Prostate gland (tissue), 2 donors: ENCODE results near the gene CSGALNACT2. TPM values are rescaled to one million over a fixed set of nuclear protein-coding genes. Genes with fewer than 3 reads are reported as not detected.

ENCODE experiments used
- DNase-seq: peaks from one replicate; pipeline ENCODE4 v3.0.0-alpha.2; 2019; ENCODE audit warnings: low spot score
- H3K27ac ChIP-seq, 2 donors: fragments of 200-600 bp; sonication (generic); 2 replicates each; pipeline ENCODE4 v1.5.1; 2017 to 2019
- H3K27me3 ChIP-seq: fragments of 200-600 bp; sonication (generic); replicated peaks from 2 replicates; pipeline ENCODE4 v1.5.1; 2019; ENCODE audit not compliant: insufficient read depth
- H3K36me3 ChIP-seq, 2 donors: fragments of 200-600 bp; sonication (generic); 1 replicate in 1 of 2; 2 replicates in 1 of 2; pipeline versions ENCODE4 v1.5.1 to v1.8.1; 2017 to 2019
- H3K4me1 ChIP-seq: fragments of 200-600 bp; sonication (generic); replicated peaks from 2 replicates; pipeline ENCODE4 v1.5.1; 2019
- H3K4me3 ChIP-seq, 2 donors: fragments of 200-600 bp; sonication (generic); 2 replicates each; pipeline ENCODE4 v1.5.1; 2017 to 2019
- H3K9me3 ChIP-seq: fragments of 200-600 bp; sonication (generic); 2 replicates; pipeline ENCODE4 v1.5.1; 2017
- CTCF ChIP-seq, 4 experiments: fragments of 200-600 bp in 2 of 4; fragments of 450-650 bp in 2 of 4; sonication (generic) in 2 of 4; IDR thresholded peaks; 1 replicate in 3 of 4; 2 replicates in 1 of 4; pipeline ENCODE4 v1.5.1; 2016 to 2019; ENCODE audit warnings: antibody characterized with exemption in 4 of 4, mild to moderate bottlenecking in 2 of 4, moderate library complexity in 2 of 4
- POLR2A ChIP-seq: fragments of 450-650 bp; IDR thresholded peaks from one replicate; pipeline ENCODE4 v1.6.1; 2016; ENCODE audit warnings: antibody characterized with exemption, mild to moderate bottlenecking
- POLR2AphosphoS5 ChIP-seq: sonication (generic); formaldehyde crosslinking; IDR thresholded peaks from one replicate; pipeline ENCODE4 v1.6.1; 2017; ENCODE audit warnings: antibody characterized with exemption
- WGBS: methylation state at CpG from one replicate; pipeline ENCODE4 v1.1.5; 2018; 5-methylcytosine and 5-hydroxymethylcytosine counted together
- intact Hi-C: fragments of 100-400 bp; cut with DNase I; formaldehyde crosslinking; loops from one replicate; pipeline ENCODE4 v1.14.2; 2022
- total RNA-seq, 2 donors: library from RNA; depleted of rRNA; stranded (reverse); fragments of >200 nt; gene quantifications; one replicate each; pipeline ENCODE4 v1.1.0, GENCODE V29; 2016

CSGALNACT2 gene
- total RNA-seq, 2 donors from 2014 or later: 10.0 to 15.9 TPM

DNA sequence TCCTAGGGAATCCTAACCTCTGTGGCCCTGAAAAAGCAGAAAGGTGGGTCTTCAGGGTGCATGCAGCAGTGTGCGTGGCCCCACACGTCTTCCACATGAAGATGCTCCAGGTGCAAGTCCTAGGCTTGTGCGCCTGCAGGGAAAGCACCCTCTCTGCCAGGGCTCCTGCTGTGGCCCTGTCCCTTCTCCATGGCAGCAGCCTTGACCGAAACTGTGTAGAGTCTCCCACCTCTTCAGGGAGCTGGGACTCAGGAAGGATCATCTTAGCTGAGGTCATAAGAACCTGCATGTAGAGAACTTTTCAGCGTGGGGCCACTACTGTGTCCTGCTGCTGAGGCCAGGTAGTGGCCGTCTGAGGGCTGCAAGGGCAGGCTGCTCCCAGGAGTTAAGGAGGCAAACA, 6.3 kb upstream of the CSGALNACT2 start:
- TF ChIP-seq CTCF (IDR thresholded peaks at IDR 0.05) (no peak), POLR2A (no peak), POLR2AphosphoS5 (no peak)
- intact Hi-C loops: no loop called here
- WGBS: 91% methylated on average over 5 of the region's 6 CpGs
- no peak overlapping the region for H3K4me3 ChIP-seq
- no peak overlapping the region for H3K27ac ChIP-seq
- no peaks in the 10 kb centered on the region for H3K9me3 ChIP-seq
- no peaks in the 10 kb centered on the region for H3K36me3 ChIP-seq
- no peaks in the 10 kb centered on the region for H3K27me3 ChIP-seq
- no peaks in the 10 kb centered on the region for H3K4me1 ChIP-seq
- DNase-seq: no peak

DNA sequence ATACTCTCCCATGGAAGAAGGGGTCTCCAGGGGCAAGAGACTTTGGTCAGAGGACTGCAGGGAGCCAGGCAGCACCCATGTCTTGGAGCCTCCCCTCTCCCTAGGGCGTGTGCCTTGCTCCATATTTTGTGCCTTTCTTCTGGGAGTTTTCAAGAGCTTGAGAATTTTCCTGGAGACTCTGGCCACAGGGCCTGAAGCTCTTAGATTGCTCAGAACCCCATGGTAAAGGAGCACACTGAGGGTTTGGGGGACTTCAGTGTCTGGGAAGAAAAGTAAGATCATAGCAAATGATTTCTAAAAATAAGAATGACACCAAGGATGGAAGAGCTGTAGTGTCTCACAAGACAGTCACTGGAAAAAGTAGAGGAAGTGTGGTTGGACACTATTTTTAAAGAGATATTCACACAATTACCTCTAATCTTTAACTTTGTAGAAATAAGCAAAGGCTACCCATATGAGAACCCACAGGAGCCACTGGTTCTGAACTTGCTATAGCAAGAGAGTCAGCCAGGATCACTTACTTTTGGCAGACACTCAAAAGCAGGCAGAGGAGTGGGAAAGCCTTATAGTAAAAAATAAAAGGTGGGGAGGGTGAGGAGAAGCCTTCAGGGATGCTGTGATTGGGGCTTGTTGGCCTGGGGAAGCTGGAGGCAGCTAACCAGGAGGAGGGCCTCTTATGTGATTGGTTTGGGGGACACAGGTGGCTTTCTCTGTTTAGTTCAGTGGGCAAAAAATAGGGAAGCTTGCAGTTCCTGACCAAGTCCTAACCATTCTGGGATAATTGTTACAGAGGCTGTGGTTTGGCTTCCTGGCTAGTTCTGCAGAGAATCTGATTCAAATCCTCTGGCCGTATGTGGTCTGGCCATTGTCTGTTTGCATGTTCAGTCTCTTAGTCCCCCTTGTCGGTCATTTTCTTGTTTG, 5.1 kb upstream of the CSGALNACT2 start:
- no peaks in the 10 kb centered on the region for H3K36me3 ChIP-seq
- H3K4me1 ChIP-seq: no peaks in the 10 kb centered on the region
- WGBS: 80% methylated on average over 3 of the region's 3 CpGs
- no peak for DNase-seq
- no peak overlapping the region for H3K4me3 ChIP-seq
- intact Hi-C loops: no loop called here
- no peaks in the 10 kb centered on the region for H3K9me3 ChIP-seq
- H3K27ac ChIP-seq: no peak overlapping the region
- TF ChIP-seq POLR2A (no peak), CTCF (IDR thresholded peaks at IDR 0.05) (no peak), POLR2AphosphoS5 (no peak)
- no peaks in the 10 kb centered on the region for H3K27me3 ChIP-seq

DNA sequence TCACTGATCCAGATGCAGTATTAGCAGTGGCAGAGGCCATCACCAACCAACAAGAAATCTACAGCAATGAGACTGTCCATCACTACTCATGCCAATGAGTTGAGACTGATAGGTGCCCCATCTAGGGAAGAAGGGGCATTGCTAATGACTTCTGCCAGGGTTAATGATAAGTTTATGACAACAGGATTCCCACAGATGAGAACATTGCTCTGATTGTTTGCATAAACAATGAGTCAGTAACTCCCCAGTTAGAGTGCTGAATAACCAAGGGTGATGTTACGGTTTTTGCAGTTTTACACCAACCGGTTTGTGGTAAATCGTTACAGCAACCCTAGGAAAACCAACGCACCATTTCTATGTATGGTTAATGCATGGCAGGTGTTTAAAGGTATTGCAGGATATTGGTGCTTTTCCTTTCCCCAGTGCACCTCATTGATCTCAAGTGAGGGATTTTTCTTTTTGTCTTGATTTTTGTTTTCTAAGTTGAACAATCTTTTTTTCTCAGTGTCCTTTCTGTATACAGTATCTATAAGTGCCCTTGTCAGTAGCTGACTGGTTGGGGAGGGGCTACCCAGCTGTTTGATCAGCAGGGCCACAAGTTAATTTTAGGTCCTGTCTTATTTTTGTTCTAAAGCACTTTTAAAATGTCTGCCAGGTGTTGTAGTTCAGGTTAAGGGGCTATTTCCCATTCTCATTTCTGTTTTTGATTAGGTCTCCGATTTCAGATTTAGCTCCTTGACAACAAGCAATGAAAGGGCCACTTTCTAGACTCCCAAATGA, 3.9 kb upstream of the CSGALNACT2 start:
- DNase-seq: no peak
- Histone ChIP-seq H3K36me3 (no peaks in the 10 kb centered on the region), H3K4me3 (no peak overlapping the region), H3K4me1 (no peaks in the 10 kb centered on the region), H3K27ac (no peak overlapping the region), H3K9me3 (no peaks in the 10 kb centered on the region), H3K27me3 (no peaks in the 10 kb centered on the region)
- TF ChIP-seq POLR2AphosphoS5 (no peak), CTCF (IDR thresholded peaks at IDR 0.05) (no peak), POLR2A (no peak)
- 84% methylated on average over 5 of the region's 5 CpGs for WGBS
- intact Hi-C loops: no loop called here

DNA sequence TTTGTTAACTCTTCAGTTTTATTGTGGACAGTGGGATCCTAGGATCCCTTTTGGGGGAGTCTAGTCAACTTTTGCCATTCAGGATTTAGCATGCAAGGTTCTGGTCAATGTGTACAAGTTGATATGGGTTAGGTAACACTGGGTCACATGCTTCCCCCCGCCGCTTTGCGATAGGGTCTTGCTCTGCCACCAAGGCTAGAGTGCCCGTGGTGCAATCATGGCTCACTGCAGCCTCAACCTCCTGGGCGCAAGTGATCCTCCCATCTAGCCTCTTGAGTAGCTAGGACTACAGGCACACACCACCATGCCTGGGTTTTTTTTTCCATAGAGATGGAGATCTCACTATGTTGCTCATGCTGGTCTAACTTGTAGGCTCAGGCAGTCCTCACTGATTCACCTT, 3.2 kb upstream of the CSGALNACT2 start:
- WGBS: 93% methylated on average over 5 of the region's 5 CpGs

More for the DNA sequence above, 3.2 kb upstream of the CSGALNACT2 start:
- no peak overlapping the region for H3K4me3 ChIP-seq
- no peaks in the 10 kb centered on the region for H3K9me3 ChIP-seq
- TF ChIP-seq POLR2AphosphoS5 (no peak), CTCF (IDR thresholded peaks at IDR 0.05) (no peak), POLR2A (no peak)
- no peaks in the 10 kb centered on the region for H3K27me3 ChIP-seq
- no peaks in the 10 kb centered on the region for H3K36me3 ChIP-seq
- no peaks in the 10 kb centered on the region for H3K4me1 ChIP-seq
- no peak overlapping the region for H3K27ac ChIP-seq
- intact Hi-C loops: no loop called here
- DNase-seq: no peak
